HepG2 (cell line): Measurements from ENCODE around the gene PSD. TPM values are rescaled to one million over a fixed set of nuclear protein-coding genes. Genes with fewer than 3 reads are reported as not detected.
A peak's percentile ranks its signal among the peaks of the same experiment; 100 is the strongest.

ENCODE experiments used
- ATF6 ChIP-seq: sonication (generic); formaldehyde crosslinking; conservative IDR thresholded peaks from 2 replicates; pipeline ENCODE4 v1.4.0; 2020; ENCODE audit warnings: missing genetic modification reagents
- CENPBD1 ChIP-seq: sonication (generic); formaldehyde crosslinking; IDR thresholded peaks from 2 replicates; pipeline ENCODE4 v1.8.0; 2022; ENCODE audit warnings: missing genetic modification reagents, low read depth, mild to moderate bottlenecking, borderline replicate concordance
- FIP1L1 ChIP-seq: fragments of 200-400 bp; formaldehyde crosslinking; IDR thresholded peaks from 2 replicates; pipeline ENCODE4 v1.6.1; 2018; ENCODE audit warnings: low read depth, mild to moderate bottlenecking, low read length, moderate library complexity, borderline replicate concordance; ENCODE audit not compliant: insufficient read depth
- GTF3A ChIP-seq: sonication (generic); formaldehyde crosslinking; conservative IDR thresholded peaks from 2 replicates; pipeline ENCODE4 v1.4.0; 2020; ENCODE audit warnings: mild to moderate bottlenecking, missing genetic modification reagents
- HNF1B ChIP-seq: sonication (generic); formaldehyde crosslinking; IDR thresholded peaks from 2 replicates; pipeline ENCODE4 v1.5.1; 2020; ENCODE audit warnings: mild to moderate bottlenecking, moderate library complexity, missing genetic modification reagents
- KLF11 ChIP-seq: IDR thresholded peaks from 2 replicates; pipeline ENCODE4 v1.6.1; 2016; ENCODE audit warnings: missing compliant biosample characterization
- PATZ1 ChIP-seq: sonication (generic); formaldehyde crosslinking; IDR thresholded peaks from 2 replicates; pipeline ENCODE4 v1.4.0; 2020; ENCODE audit warnings: missing genetic modification reagents
- PCBP2 ChIP-seq: fragments of 200-400 bp; formaldehyde crosslinking; optimal IDR thresholded peaks from 2 replicates; pipeline ENCODE3; 2018; ENCODE audit warnings: low read length, low read depth; ENCODE audit not compliant: poor library complexity, severe bottlenecking
- REXO4 ChIP-seq: sonication (generic); formaldehyde crosslinking; IDR thresholded peaks from 2 replicates; pipeline ENCODE4 v1.8.0; 2022; ENCODE audit warnings: missing genetic modification reagents, mild to moderate bottlenecking, borderline replicate concordance
- SIX1 ChIP-seq: sonication (generic); formaldehyde crosslinking; IDR thresholded peaks from 2 replicates; pipeline ENCODE4 v1.4.0; 2020; ENCODE audit warnings: missing genetic modification reagents, borderline replicate concordance
- TERF1 ChIP-seq: sonication (generic); formaldehyde crosslinking; IDR thresholded peaks from 2 replicates; pipeline ENCODE4 v1.8.0; 2022; ENCODE audit warnings: mild to moderate bottlenecking, missing genetic modification reagents, moderate library complexity
- TRIM24 ChIP-seq: sonication (generic); formaldehyde crosslinking; IDR thresholded peaks from 2 replicates; pipeline ENCODE4 v1.8.0; 2022; ENCODE audit warnings: mild to moderate bottlenecking, missing genetic modification reagents
- ZBTB34 ChIP-seq: sonication (generic); formaldehyde crosslinking; IDR thresholded peaks from 2 replicates; pipeline ENCODE4 v1.8.0; 2022; ENCODE audit warnings: mild to moderate bottlenecking, missing genetic modification reagents
- ZBTB42 ChIP-seq: sonication (generic); formaldehyde crosslinking; IDR thresholded peaks from 2 replicates; pipeline ENCODE4 v1.5.0; 2020; ENCODE audit warnings: mild to moderate bottlenecking, missing genetic modification reagents
- ZNF121 ChIP-seq: sonication (generic); formaldehyde crosslinking; IDR thresholded peaks from 2 replicates; pipeline ENCODE4 v1.5.0; 2020; ENCODE audit warnings: mild to moderate bottlenecking, missing genetic modification reagents
- ZNF264 ChIP-seq: sonication (generic); formaldehyde crosslinking; IDR thresholded peaks from 2 replicates; pipeline ENCODE4 v1.4.0; 2020; ENCODE audit warnings: missing genetic modification reagents
- ZNF276 ChIP-seq: sonication (generic); formaldehyde crosslinking; IDR thresholded peaks from 2 replicates; pipeline ENCODE4 v1.4.0; 2020; ENCODE audit warnings: mild to moderate bottlenecking, low read depth, missing genetic modification reagents
- polyA plus RNA-seq, 8 experiments: library from polyadenylated mRNA; depleted of rRNA in 3 of 8; stranded (reverse) in 7 of 8; unstranded in 1 of 8; fragments of >200 nt; fragmentation: Illumina TruSeq in 4 of 8; extraction: Trizol in 4 of 8; gene quantifications; 2 replicates each; pipeline versions ENCODE4 v1.2.1 to v1.2.3, GENCODE V29; 2011 to 2016; ENCODE audit warnings: low read depth in 4 of 8, missing spikeins in 1 of 8, mixed read lengths in 1 of 8; ENCODE audit not compliant: insufficient read depth in 1 of 8
- total RNA-seq, 5 experiments: library from RNA; depleted of rRNA; stranded (reverse); fragments of >200 nt; fragmentation: Illumina TruSeq; extraction: Trizol; gene quantifications; 2 replicates each; pipeline ENCODE4 v1.2.3, GENCODE V29; 2016; ENCODE audit warnings: low read depth in 1 of 5

The PSD gene
- total and polyA plus RNA-seq, 2 of the 13 experiments (the other 11 are each of a cell fraction or from before 2014, with no cell fraction given): 0.35 to 0.58 TPM

GRCh38 chr10:102394079-102394800 lies 24.3 kb downstream of the PSD start (continued):
- no peak for TF ChIP-seq ATF6 (CRISPR knock-in tag)
- TF ChIP-seq TERF1 (CRISPR knock-in tag): no peak
- TF ChIP-seq HNF1B (CRISPR knock-in tag): peak; percentile 15; the same call in 1 of the 2 replicates
- TF ChIP-seq SIX1 (CRISPR knock-in tag): no peak
- TF ChIP-seq GTF3A: no peak
- no peak for TF ChIP-seq ZNF264 (CRISPR knock-in tag)
- TF ChIP-seq PATZ1 (CRISPR knock-in tag): peak; percentile 99
- TF ChIP-seq REXO4: no peak
- TF ChIP-seq ZBTB42: peak; percentile 74; the same call in 1 of the 2 replicates
- no peak for TF ChIP-seq CENPBD1 (CRISPR knock-in tag)
- TF ChIP-seq FIP1L1: no peak
- TF ChIP-seq KLF11 (CRISPR knock-in tag): peak; percentile 51; the same call in 1 of the 2 replicates
- TF ChIP-seq ZNF276 (CRISPR knock-in tag): 0 out of 2 replicates have a peak, but pooled peaks have one; percentile 34
- TF ChIP-seq ZNF121: peak; percentile 19
- no peak for TF ChIP-seq PCBP2
- no peak for TF ChIP-seq TRIM24
- no peak for TF ChIP-seq ZBTB34 (CRISPR knock-in tag)
